Keratinocyte (primary cell): ENCODE results near the gene FBXL14. TPM values are rescaled to one million over a fixed set of nuclear protein-coding genes. Genes with fewer than 3 reads are reported as not detected.

Source experiments
- DNase-seq: peaks from one replicate; pipeline ENCODE4 v3.0.0-alpha.2; 2011; ENCODE audit warnings: low read depth, missing footprints, low spot score
- FAIRE-seq: peaks from 2 replicates; lab custom pipeline; 2011; peaks lifted over from hg19 to GRCh38; lab: Jason Lieb, UNC
- H2AFZ ChIP-seq: 2 replicates; pipeline ENCODE4 v1.6.0; 2012; ENCODE audit warnings: low read length, control low read depth, inconsistent platforms; ENCODE audit not compliant: control insufficient read depth
- H3K27ac ChIP-seq: 2 replicates; pipeline ENCODE4 v1.5.1; 2011; ENCODE audit warnings: low read length; ENCODE audit not compliant: control insufficient read depth, insufficient read depth
- H3K27me3 ChIP-seq: 3 replicates; pipeline ENCODE4 v1.6.0; 2011; ENCODE audit warnings: low read length; ENCODE audit not compliant: control insufficient read depth, insufficient read depth; ENCODE audit errors: extremely low read depth
- H3K36me3 ChIP-seq, 2 experiments: 2 replicates in 1 of 2; 3 replicates in 1 of 2; pipeline ENCODE4 v1.5.1; 2011; ENCODE audit warnings: low read length in 2 of 2, mild to moderate bottlenecking in 1 of 2; ENCODE audit not compliant: control insufficient read depth in 2 of 2, insufficient read depth in 2 of 2; ENCODE audit errors: extremely low read depth in 1 of 2
- H3K4me1 ChIP-seq: 3 replicates; pipeline ENCODE4 v1.5.1; 2011; ENCODE audit warnings: low read length; ENCODE audit not compliant: control insufficient read depth, insufficient read depth; ENCODE audit errors: extremely low read depth
- H3K4me2 ChIP-seq: 3 replicates; pipeline ENCODE4 v1.6.0; 2011; ENCODE audit warnings: low read depth, low read length; ENCODE audit not compliant: control insufficient read depth, insufficient read depth; ENCODE audit errors: extremely low read depth
- H3K4me3 ChIP-seq, 3 experiments: fragments of 200-600 bp in 1 of 3; sonication (generic) in 1 of 3; 2 replicates in 2 of 3; 3 replicates in 1 of 3; pipeline ENCODE4 v1.5.1; 2011 to 2016; ENCODE audit warnings: low read length in 3 of 3, mild to moderate bottlenecking in 3 of 3, control low read depth in 2 of 3, inconsistent platforms in 1 of 3, low read depth in 1 of 3, mixed read lengths in 1 of 3, mixed run types in 1 of 3, moderate library complexity in 1 of 3; ENCODE audit not compliant: control insufficient read depth in 2 of 3, insufficient read depth in 2 of 3; ENCODE audit errors: extremely low read depth in 1 of 3
- H3K79me2 ChIP-seq: 2 replicates; pipeline ENCODE4 v1.6.0; 2012; ENCODE audit warnings: low read length; ENCODE audit not compliant: control insufficient read depth, insufficient read depth
- H3K9ac ChIP-seq: 3 replicates; pipeline ENCODE4 v1.6.0; 2011; ENCODE audit warnings: low read length; ENCODE audit not compliant: control insufficient read depth, insufficient read depth; ENCODE audit errors: extremely low read depth
- H3K9me1 ChIP-seq: 3 replicates; pipeline ENCODE4 v1.6.0; 2011; ENCODE audit warnings: low read length; ENCODE audit not compliant: control insufficient read depth, insufficient read depth; ENCODE audit errors: extremely low read depth
- H3K9me3 ChIP-seq: 2 replicates; pipeline ENCODE4 v1.5.1; 2012; ENCODE audit warnings: low read depth, low read length; ENCODE audit not compliant: control insufficient read depth
- H4K20me1 ChIP-seq: 3 replicates; pipeline ENCODE4 v1.6.0; 2011; ENCODE audit warnings: low read length; ENCODE audit not compliant: control insufficient read depth, insufficient read depth; ENCODE audit errors: extremely low read depth
- CTCF ChIP-seq, 3 experiments: IDR thresholded peaks in 1 of 3; conservative IDR thresholded peaks in 1 of 3; optimal IDR thresholded peaks in 1 of 3; 2 replicates in 2 of 3; 3 replicates in 1 of 3; pipeline versions ENCODE3 to v1.5.1; 2011; ENCODE audit warnings: low read length in 3 of 3, mild to moderate bottlenecking in 3 of 3, moderate library complexity in 2 of 3, control low read depth in 1 of 3, inconsistent platforms in 1 of 3; ENCODE audit not compliant: insufficient read depth in 2 of 3; ENCODE audit errors: extremely low read depth in 1 of 3
- EZH2 ChIP-seq: IDR thresholded peaks from one replicate; pipeline ENCODE4 v1.6.1; 2012; ENCODE audit warnings: inconsistent platforms, mild to moderate bottlenecking, low read length, moderate library complexity
- dilution Hi-C: fragments of 300-500 bp; cut with MboI; formaldehyde crosslinking; loops from one replicate; pipeline ENCODE4 v1.7.0; 2020; ENCODE audit warnings: low sequenced_read_pairs; ENCODE audit not compliant: extremely low pct_ligation_motif_present
- polyA plus RNA-seq, 5 experiments: library from polyadenylated mRNA; depleted of rRNA in 3 of 5; stranded (reverse) in 3 of 5; stranded (forward) in 1 of 5; unstranded in 1 of 5; fragments of >200 nt; gene quantifications; 1 replicate in 1 of 5; 2 replicates in 3 of 5; 3 replicates in 1 of 5; pipeline versions ENCODE4 v1.2.1 to v1.2.3, GENCODE V29; 2011 to 2012; ENCODE audit warnings: missing spikeins in 2 of 5, low read depth in 1 of 5, low replicate concordance in 1 of 5

The FBXL14 gene
- polyA plus RNA-seq, 1 donor (not counting 4 experiments of a cell fraction or from before 2014, with no cell fraction given) = 1.8 TPM

- H4K20me1 ChIP-seq = no peaks in the 10 kb centered on the region
- H3K9ac ChIP-seq = peak overlapping the region; percentile 60
- H3K36me3 ChIP-seq = no peaks in the 10 kb centered on the region
- no peaks in the 10 kb centered on the region for H3K9me3 ChIP-seq
- peaks cover 2% of the 10 kb centered on the region for H3K9me1 ChIP-seq
- no peak overlapping the region for H2AFZ ChIP-seq
- DNase-seq (peak; percentile 54), FAIRE-seq (peak; percentile 80)
- H3K27me3 ChIP-seq = no peaks in the 10 kb centered on the region
- no peaks in the 10 kb centered on the region for H3K79me2 ChIP-seq
- H3K4me1 ChIP-seq = peaks cover 31% of the 10 kb centered on the region
- dilution Hi-C loops = no loop called here
- peak overlapping the region; percentile 74 for H3K27ac ChIP-seq
- peak overlapping the region; percentile 84 for H3K4me2 ChIP-seq
- peak overlapping the region in 1 of 3 experiments; percentile 38 for H3K4me3 ChIP-seq
- no peak for TF ChIP-seq EZH2
- peak; percentile 33 to 41 (median 33) for TF ChIP-seq CTCF (optimal IDR thresholded peaks at IDR 0.05 in 1 of 3, IDR thresholded peaks at IDR 0.05 in 1 of 3, conservative IDR thresholded peaks at IDR 0.05 in 1 of 3; ENCODE audit: extremely low read depth in 1 of 3, insufficient read depth in 2 of 3, low read length in 3 of 3)
Observed at GRCh38 chr12:1517007-1517406, 77.4 kb downstream of the FBXL14 start.

Other genes starting within 250 kb of the FBXL14 start
- gene WNT5B, start 34.6 kb upstream of the FBXL14 start, polyA plus RNA-seq = 11.9 to 27.8 TPM (median 12.3 TPM) in 3 replicates
- gene ADIPOR2, start 96.5 kb upstream of the FBXL14 start, polyA plus RNA-seq = 35.7 to 59.4 TPM (median 41.4 TPM) in 3 replicates
- not detected in 3 replicates for gene LRTM2, start 226.0 kb upstream of the FBXL14 start, polyA plus RNA-seq